Ishikawa (cell line): ENCODE results near the gene EML4.

Experiments
- CEBPB ChIP-seq: IDR thresholded peaks from 2 replicates; pipeline ENCODE4 v1.6.1; 2012
- CREB1 ChIP-seq: IDR thresholded peaks from 2 replicates; pipeline ENCODE4 v1.6.1; 2012; ENCODE audit warnings: low read depth
- EGR1 ChIP-seq: IDR thresholded peaks from 2 replicates; pipeline ENCODE4 v1.6.1; 2012
- EP300 ChIP-seq: IDR thresholded peaks from 2 replicates; pipeline ENCODE4 v1.6.1; 2012; ENCODE audit warnings: borderline replicate concordance
- FOXM1 ChIP-seq: IDR thresholded peaks from 2 replicates; pipeline ENCODE4 v1.6.1; 2012; ENCODE audit warnings: low read depth, borderline replicate concordance
- NFIC ChIP-seq: IDR thresholded peaks from 2 replicates; pipeline ENCODE4 v1.6.1; 2012
- RAD21 ChIP-seq: IDR thresholded peaks from 2 replicates; pipeline ENCODE4 v1.6.1; 2012; ENCODE audit warnings: low read depth
- REST ChIP-seq: IDR thresholded peaks from 2 replicates; pipeline ENCODE4 v1.6.1; 2012; ENCODE audit warnings: low read depth, mild to moderate bottlenecking
- TAF1 ChIP-seq: IDR thresholded peaks from 2 replicates; pipeline ENCODE4 v1.6.1; 2012; ENCODE audit warnings: low read depth, mild to moderate bottlenecking
- TCF12 ChIP-seq: IDR thresholded peaks from 2 replicates; pipeline ENCODE4 v1.6.1; 2012; ENCODE audit warnings: low read depth
- TEAD4 ChIP-seq: IDR thresholded peaks from 2 replicates; pipeline ENCODE4 v1.6.1; 2012
- YY1 ChIP-seq: IDR thresholded peaks from 2 replicates; pipeline ENCODE4 v1.6.1; 2012; ENCODE audit warnings: low read depth
- ZBTB7A ChIP-seq: IDR thresholded peaks from 2 replicates; pipeline ENCODE4 v1.6.1; 2012; ENCODE audit warnings: low read depth
- TF ChIP-seq, protein P1 (sequence below): IDR thresholded peaks from 2 replicates; pipeline ENCODE4 v1.6.1; 2012
- TF ChIP-seq, protein P2 (sequence below): IDR thresholded peaks from 2 replicates; pipeline ENCODE4 v1.6.1; 2012

Gene EML4

GRCh38 chr2:42340045-42340937 lies 171.1 kb downstream of the EML4 start:
- TF ChIP-seq, protein P1, sequence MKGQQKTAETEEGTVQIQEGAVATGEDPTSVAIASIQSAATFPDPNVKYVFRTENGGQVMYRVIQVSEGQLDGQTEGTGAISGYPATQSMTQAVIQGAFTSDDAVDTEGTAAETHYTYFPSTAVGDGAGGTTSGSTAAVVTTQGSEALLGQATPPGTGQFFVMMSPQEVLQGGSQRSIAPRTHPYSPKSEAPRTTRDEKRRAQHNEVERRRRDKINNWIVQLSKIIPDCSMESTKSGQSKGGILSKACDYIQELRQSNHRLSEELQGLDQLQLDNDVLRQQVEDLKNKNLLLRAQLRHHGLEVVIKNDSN, result no peak
- TF ChIP-seq YY1, result no peak
- no peak for TF ChIP-seq TEAD4
- no peak for TF ChIP-seq ZBTB7A
- TF ChIP-seq TCF12, result no peak
- TF ChIP-seq EGR1, result no peak
- TF ChIP-seq EP300, result no peak
- TF ChIP-seq TAF1, result no peak
- no peak for TF ChIP-seq NFIC
- TF ChIP-seq REST, result no peak
- no peak for TF ChIP-seq RAD21
- no peak for TF ChIP-seq FOXM1
- TF ChIP-seq, protein P2, sequence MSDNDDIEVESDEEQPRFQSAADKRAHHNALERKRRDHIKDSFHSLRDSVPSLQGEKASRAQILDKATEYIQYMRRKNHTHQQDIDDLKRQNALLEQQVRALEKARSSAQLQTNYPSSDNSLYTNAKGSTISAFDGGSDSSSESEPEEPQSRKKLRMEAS, result no peak
- TF ChIP-seq CREB1, result no peak
- TF ChIP-seq CEBPB, result no peak

GRCh38 chr2:42340938-42341636 lies 171.9 kb downstream of the EML4 start:
- no peak for TF ChIP-seq RAD21
- no peak for TF ChIP-seq CEBPB
- no peak for TF ChIP-seq ZBTB7A
- no peak for TF ChIP-seq FOXM1
- TF ChIP-seq TAF1, result no peak
- TF ChIP-seq CREB1, result no peak
- TF ChIP-seq, protein P2, result no peak
- no peak for TF ChIP-seq NFIC
- TF ChIP-seq, protein P1, result no peak
- no peak for TF ChIP-seq TCF12
- no peak for TF ChIP-seq TEAD4
- no peak for TF ChIP-seq EP300
- no peak for TF ChIP-seq REST
- TF ChIP-seq EGR1, result no peak
- no peak for TF ChIP-seq YY1

GRCh38 chr2:42342061-42342794 lies 173.1 kb downstream of the EML4 start:
- TF ChIP-seq NFIC, result no peak
- TF ChIP-seq, protein P1, result peak; percentile 41; the same call in 1 of the 2 replicates

DNA sequence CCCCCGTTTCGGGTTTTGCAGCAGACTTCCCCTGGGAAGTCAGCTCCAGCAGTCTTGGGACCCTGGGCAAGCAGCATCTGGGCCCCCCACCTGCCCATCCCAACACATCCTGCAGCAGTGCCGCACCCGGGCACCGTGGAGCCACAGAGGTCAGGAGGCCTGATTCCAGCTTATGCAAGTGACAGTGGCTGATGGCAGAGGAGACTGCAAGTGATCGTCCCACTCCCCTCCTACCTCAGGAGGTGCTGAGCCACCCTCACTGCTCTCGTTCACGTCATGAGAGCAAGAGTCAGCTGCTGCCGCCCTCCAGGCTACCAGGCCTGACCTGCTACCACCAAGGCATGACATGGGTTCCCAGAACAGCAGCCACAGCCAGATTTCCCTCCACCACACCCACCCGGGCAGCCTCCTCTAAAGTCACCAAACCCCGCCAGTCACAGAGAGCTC lies 173.7 kb downstream of the EML4 start:
- TF ChIP-seq FOXM1 (no peak), TAF1 (no peak), EP300 (no peak), CEBPB (no peak), YY1 (no peak), TCF12 (no peak), CREB1 (no peak), NFIC (no peak), REST (no peak), TEAD4 (no peak), ZBTB7A (no peak)
- TF ChIP-seq, protein P1, result no peak
- TF ChIP-seq, protein P2, result no peak
